ENCODE data around the gene POFUT1. TPM values are rescaled to one million over a fixed set of nuclear protein-coding genes. Genes with fewer than 3 reads are reported as not detected.

Gene POFUT1
- total RNA-seq, 1 donor from 2014 or later = 23.8 TPM

DNA sequence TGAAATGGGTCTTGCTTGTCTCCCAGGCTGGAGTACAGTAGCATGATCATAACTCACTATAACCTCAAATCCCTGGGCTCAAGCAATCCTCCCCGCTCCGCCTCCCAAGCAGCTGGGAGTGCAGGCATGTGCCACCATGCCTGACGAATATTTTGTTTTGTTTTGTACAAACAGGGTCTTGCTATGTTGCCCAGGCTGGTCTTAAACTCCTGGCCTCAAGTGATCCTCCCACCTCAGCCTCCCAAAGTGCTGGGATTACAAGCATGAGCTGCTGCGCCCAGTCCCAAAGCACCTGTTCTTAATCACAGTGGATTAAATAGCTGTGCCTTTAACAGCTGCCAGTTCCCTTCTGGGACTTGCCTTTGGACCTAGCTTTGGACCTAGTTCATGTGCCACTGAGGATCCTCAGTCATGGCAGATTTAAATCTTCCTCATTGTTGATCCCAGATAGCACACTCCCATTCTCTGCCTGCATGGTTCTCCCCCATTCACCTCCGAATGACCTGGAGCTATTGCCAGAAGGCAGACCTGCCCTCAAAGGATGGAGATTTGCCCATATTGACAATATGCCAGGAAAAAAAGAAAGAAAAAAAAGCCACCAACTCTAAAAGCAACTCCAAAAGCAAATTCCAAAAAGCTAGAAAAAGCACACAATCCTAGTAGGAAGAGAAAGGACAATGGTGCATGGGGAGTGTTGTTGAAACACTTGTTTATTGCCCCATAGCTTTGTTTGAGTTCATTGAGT, 10.6 kb downstream of the POFUT1 start:
- no peak overlapping the region for H3K4me3 ChIP-seq (ENCODE audit: low read depth, low read length)
- TF ChIP-seq, protein P1, sequence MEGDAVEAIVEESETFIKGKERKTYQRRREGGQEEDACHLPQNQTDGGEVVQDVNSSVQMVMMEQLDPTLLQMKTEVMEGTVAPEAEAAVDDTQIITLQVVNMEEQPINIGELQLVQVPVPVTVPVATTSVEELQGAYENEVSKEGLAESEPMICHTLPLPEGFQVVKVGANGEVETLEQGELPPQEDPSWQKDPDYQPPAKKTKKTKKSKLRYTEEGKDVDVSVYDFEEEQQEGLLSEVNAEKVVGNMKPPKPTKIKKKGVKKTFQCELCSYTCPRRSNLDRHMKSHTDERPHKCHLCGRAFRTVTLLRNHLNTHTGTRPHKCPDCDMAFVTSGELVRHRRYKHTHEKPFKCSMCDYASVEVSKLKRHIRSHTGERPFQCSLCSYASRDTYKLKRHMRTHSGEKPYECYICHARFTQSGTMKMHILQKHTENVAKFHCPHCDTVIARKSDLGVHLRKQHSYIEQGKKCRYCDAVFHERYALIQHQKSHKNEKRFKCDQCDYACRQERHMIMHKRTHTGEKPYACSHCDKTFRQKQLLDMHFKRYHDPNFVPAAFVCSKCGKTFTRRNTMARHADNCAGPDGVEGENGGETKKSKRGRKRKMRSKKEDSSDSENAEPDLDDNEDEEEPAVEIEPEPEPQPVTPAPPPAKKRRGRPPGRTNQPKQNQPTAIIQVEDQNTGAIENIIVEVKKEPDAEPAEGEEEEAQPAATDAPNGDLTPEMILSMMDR (conservative IDR thresholded peaks at IDR 0.05; ENCODE audit: low read depth, low read length) = no peak
- no peak for DNase-seq (ENCODE audit: low read depth)

DNA sequence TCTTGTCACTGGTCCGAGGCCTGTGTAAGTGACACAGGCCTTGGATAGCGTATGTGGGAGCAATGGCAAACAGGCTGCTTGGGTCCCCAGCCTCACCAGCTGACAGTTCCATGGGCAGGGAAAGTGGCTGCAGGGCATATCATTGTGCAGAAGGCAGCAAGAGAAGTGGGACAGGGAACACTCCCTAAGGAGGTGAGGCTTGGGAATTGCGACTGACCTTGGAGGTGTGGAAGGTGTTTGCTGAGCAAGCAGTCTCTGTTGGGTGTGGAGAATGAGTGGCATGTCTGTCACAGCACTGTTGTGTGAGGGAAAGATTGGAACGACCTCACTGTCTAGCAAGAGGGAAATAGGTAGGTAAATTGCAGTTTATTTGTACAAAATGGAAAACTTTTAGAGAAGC, 16.8 kb downstream of the POFUT1 start:
- TF ChIP-seq, protein P1 (conservative IDR thresholded peaks at IDR 0.05; ENCODE audit: low read depth, low read length) = no peak
- no peak for DNase-seq (ENCODE audit: low read depth)
- no peak overlapping the region for H3K4me3 ChIP-seq (ENCODE audit: low read depth, low read length)

DNA sequence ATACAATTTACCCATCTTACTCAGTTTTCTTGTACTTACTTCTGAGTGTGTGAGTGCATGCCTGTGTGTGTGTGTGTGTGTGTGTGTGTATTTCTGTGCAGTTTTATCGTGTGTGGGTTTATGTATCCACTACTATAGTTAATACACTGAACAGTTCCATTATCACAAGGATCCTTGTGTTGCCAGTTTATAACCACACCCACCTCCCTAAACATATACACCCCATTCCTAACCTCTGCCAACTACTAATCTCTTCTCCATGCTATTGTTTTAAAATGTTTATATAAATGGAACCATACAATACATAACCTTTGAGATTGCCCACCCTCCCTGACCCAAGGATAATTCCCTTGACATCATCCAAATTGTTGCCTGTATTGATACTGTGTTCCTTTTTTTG, 18.7 kb downstream of the POFUT1 start:
- no peak overlapping the region for H3K4me3 ChIP-seq (ENCODE audit: low read depth, low read length)
- DNase-seq (ENCODE audit: low read depth) = no peak
- TF ChIP-seq, protein P1 (conservative IDR thresholded peaks at IDR 0.05; ENCODE audit: low read depth, low read length) = no peak

DNA sequence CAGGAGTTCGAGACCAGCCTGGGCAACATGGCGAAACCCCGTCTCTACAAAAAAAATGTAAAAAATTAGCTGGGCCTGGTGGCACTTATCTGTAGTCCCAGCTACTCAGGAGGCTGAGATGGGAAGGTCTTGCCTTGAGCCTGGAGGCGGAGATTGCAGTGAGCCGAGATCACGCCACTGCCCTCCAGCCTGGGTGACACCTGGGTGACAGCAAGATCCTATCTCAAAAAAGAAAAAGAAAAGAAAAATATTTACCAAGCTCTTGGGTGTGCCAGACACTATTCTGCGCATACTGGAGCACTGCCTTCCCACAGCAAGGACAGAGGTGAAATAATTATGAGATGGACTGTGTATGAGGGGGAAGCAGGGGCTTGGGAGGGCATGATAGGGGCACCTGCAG, 19.6 kb downstream of the POFUT1 start:
- TF ChIP-seq, protein P1 (conservative IDR thresholded peaks at IDR 0.05; ENCODE audit: low read depth, low read length) = no peak
- no peak for DNase-seq (ENCODE audit: low read depth)
- H3K4me3 ChIP-seq (ENCODE audit: low read depth, low read length) = no peak overlapping the region

DNA sequence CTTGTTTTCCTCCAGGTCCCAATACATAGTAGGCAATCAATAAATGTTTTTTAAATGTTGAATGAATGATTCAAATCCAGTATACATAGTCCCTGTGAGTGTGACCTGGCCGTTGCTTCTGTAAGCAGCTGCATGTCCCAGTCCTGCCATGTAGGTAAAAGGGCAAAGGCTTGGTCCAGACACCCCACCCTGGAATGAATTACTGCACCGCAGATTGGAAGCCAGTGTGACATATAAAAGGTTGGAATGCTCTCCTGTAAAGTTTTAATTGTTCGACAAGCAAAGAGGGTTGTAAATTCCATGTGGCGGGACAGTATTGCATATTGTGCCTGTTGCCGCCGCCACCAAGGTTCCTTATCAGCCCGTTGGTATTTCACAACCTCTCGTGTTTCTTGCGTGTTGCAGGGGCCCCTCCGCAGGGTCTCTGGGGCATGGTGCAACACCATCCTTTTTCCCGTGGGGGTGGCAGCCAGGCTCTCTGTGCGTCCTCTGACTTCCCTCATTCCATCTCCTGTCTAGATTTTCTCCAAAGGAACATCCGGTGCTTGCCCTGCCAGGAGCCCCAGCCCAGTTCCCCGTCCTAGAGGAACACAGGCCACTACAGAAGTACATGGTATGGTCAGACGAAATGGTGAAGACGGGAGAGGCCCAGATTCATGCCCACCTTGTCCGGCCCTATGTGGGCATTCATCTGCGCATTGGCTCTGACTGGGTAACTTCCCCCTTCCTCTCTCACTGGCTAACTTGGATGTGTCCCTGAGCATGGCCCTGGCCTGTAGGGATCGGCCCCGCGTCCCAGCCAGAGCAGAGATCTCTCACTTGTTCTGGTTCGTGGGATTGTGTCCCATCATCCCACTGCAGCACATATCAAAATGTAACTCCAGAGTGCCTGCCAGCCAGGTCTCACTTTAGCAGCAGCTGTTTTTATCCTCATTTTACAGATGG, 20.3 kb downstream of the POFUT1 start:
- DNase-seq (ENCODE audit: low read depth) = no peak
- TF ChIP-seq, protein P1 (conservative IDR thresholded peaks at IDR 0.05; ENCODE audit: low read depth, low read length) = no peak
- H3K4me3 ChIP-seq (ENCODE audit: low read depth, low read length) = no peak overlapping the region

DNA sequence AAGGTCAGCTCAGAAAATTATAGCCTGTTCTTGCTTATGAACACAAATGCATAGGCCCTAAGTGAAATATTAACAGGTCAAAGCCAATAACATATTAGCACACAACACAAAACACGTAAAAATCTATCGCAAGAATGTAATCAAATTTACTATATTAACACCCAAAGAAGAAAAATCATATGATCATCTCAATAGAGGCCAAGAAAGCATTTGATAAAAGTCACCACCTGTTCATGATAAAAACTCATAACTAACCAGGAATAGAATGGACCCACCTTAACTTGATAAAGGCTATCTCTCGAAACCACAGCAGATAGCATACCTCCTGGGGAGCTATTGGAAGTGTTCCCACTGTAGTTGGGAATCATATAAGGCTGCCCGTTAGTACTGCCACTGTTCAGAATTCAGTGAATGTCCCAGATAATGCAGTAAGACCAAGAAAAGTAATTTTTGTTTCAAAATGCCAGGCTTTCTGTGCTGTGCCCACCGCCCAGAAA, 21.6 kb downstream of the POFUT1 start:
- TF ChIP-seq, protein P1 (conservative IDR thresholded peaks at IDR 0.05; ENCODE audit: low read depth, low read length) = no peak
- DNase-seq (ENCODE audit: low read depth) = no peak
- H3K4me3 ChIP-seq (ENCODE audit: low read depth, low read length) = no peak overlapping the region

All from epithelial cell of proximal tubule (primary cell).